ENCODE results near the gene SLC12A8.

SLC12A8 gene

GRCh38 chr3:125151916-125152315 is 60.6 kb downstream of the SLC12A8 start:
- DNase-seq (ENCODE audit: low spot score), result peak; percentile 70

- no peak for DNase-seq (ENCODE audit: low spot score)
Measured at GRCh38 chr3:125151442-125151817, 61.1 kb downstream of the SLC12A8 start.

- DNase-seq (ENCODE audit: low spot score), result no peak
Measured at GRCh38 chr3:125150525-125151441, 61.8 kb downstream of the SLC12A8 start.

DNA sequence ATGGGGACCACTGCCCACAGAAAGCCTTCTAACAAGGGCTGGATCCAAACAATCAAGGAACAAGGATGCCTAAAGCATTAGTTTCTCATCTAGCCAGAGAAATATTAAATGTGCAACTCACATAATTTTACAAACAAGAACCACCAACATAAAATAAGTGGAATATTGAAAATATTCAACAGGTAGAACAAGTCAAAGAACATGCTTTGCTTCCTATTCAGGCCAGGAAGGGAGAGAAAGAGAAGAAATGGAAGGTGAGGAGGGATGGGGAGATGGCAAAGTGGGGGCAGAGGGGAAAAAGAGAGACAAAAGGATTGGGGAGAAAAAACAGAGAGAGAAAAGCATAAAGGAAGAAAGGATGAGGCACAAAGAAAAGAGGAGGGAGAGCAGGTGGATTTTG is 63.1 kb downstream of the SLC12A8 start:
- DNase-seq (ENCODE audit: low spot score), result no peak

GRCh38 chr3:125148836-125149235 is 63.7 kb downstream of the SLC12A8 start:
- DNase-seq (ENCODE audit: low spot score), result peak; percentile 82

DNA sequence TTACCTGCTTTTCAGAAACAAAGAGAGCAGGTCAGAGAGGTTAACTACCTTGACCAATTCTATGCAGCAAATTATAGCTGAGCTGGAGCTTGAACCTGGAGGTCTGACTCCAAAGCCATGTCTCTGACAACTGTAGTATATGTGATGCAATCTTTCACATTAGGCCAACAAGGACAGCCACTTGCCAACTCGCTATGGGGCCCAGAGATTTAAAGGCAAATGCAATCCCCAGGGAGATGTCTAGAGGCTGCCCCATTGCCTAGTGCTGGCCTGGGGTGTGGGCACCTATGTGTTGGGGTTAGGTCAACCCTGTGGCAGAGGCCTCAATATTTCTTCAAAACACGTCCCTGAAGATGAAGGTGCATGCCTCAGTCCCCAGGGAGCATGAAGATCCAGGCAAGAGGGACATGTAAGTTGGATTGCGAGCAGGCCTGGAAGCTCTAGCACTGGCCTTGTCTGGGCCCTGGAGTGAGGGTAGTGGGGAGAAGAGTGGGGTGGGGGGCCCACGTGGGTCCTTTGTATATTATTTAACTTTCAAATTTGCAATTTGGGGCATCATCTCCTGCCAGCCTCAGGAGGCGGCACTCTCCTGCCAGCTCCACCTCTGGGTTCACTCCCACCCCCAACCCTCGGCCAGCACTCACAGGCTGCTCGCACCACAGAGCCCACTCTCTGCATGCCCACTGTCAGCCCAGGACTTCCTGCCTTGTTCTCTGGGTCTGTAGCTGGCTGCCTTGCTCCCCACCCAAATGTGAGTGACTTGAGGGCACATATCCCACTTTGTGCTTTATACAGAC is 64.3 kb downstream of the SLC12A8 start:
- DNase-seq (ENCODE audit: low spot score), result no peak

DNA sequence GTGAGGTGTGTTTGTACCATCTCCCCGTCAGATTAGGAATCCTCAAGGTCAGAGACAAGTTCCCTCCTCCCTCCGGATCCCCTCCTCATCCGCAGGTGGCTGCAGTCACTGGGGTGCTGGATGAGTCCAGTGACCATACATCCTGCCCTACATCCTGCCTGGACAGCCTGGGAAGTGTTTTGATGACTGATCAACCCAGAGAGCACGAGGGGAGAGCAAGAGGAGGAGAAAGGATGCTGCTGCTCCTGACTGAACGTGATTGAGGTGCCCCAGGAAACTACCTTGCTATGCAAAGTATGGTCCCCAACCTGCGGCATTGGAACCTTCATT is 65.1 kb downstream of the SLC12A8 start:
- no peak for DNase-seq (ENCODE audit: low spot score)

GRCh38 chr3:125146626-125147490 is 65.7 kb downstream of the SLC12A8 start:
- no peak for DNase-seq (ENCODE audit: low spot score)

DNA sequence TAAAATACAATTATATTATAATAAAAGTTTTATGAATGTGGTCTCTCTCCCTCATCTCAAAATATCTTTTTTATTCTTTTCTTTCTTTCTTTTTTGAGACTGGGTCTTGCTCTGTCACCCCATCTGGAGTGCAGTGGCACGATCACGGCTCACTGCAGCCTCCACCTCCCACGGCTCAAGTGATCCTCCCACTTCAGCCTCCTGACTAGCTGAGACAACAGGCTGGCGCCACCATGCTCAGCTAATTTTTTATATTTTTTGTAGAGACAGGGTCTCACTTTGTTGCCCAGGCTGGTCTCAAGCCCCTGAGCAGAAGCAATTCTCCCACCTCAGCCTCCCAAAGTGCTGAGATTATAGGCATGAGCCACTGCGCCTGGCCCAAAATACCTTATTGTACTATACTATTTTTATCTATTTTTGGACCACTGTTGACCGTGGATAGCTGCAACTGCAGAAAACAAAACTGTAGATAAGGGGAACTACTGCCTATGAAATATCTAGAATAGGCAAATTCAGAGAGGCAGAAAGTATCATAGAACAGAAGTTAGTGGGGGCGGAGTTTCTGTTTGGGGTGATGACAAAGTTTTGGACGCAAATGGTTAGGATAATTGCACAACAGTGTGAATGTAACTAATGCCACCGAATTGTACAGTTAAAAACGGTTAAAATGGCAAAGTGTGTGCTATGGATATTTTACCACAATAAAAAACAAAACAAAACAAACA is 66.6 kb downstream of the SLC12A8 start:
- no peak for DNase-seq (ENCODE audit: low spot score)

GRCh38 chr3:125144653-125145314 is 67.8 kb downstream of the SLC12A8 start:
- DNase-seq (ENCODE audit: low spot score), result no peak

DNA sequence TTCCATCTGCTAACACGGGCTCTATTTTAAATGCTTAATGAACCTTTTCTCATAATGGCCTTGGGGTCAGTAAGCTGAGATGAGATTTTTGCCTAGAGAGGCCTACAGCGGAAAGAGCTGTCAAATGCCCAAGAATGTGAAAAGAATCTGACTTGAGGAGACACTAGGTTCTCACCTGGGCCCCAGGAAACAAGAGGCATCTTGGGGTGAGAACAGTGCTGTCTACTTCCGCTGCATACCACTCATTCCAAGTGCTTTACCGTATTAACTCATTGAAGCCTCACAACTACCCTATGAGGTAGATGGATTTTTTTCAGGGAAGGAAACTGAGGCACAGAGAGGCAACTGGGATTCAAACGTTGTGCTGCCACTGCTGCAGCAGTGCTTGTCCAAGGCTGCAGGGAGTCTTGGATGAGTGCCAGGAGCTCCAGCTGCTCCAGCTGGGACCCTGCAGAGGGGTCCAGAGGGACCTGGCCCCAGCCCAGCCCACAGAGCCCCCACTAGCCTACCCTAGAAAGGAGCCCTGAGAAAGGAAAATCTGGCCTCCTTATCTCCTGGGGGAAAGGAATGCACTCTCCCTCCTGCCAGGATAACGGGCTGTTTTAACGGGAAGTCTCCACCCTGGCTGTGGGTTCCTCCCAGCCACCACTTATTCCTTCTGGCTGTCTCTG is 68.4 kb downstream of the SLC12A8 start:
- peak; percentile 83 for DNase-seq (ENCODE audit: low spot score)

- no peak for DNase-seq (ENCODE audit: low spot score)
Measured at GRCh38 chr3:125143538-125143937, 69.0 kb downstream of the SLC12A8 start.

DNA sequence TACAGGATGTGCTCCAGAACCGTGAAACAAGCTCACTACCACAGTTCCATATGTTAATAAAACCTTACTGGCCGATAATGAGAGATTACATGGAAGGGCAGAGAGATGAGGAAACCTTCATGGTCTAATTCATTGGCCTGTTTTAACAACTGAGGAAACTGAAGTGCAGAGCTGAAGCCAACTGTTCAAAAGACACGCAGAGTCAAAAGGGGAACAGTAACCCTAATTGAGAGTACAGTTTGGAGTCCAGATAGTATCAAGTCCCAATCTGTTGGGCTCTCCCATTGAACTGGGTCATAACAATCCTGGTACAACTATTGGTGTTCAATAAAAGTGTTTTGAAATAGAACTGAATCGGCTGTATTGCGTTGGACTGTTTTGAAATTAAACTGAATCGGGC is 69.6 kb downstream of the SLC12A8 start:
- no peak for DNase-seq (ENCODE audit: low spot score)

GRCh38 chr3:125142420-125142778 is 70.1 kb downstream of the SLC12A8 start:
- DNase-seq (ENCODE audit: low spot score), result no peak

GRCh38 chr3:125141596-125142419 is 70.7 kb downstream of the SLC12A8 start:
- peak; percentile 58 for DNase-seq (ENCODE audit: low spot score)

DNA sequence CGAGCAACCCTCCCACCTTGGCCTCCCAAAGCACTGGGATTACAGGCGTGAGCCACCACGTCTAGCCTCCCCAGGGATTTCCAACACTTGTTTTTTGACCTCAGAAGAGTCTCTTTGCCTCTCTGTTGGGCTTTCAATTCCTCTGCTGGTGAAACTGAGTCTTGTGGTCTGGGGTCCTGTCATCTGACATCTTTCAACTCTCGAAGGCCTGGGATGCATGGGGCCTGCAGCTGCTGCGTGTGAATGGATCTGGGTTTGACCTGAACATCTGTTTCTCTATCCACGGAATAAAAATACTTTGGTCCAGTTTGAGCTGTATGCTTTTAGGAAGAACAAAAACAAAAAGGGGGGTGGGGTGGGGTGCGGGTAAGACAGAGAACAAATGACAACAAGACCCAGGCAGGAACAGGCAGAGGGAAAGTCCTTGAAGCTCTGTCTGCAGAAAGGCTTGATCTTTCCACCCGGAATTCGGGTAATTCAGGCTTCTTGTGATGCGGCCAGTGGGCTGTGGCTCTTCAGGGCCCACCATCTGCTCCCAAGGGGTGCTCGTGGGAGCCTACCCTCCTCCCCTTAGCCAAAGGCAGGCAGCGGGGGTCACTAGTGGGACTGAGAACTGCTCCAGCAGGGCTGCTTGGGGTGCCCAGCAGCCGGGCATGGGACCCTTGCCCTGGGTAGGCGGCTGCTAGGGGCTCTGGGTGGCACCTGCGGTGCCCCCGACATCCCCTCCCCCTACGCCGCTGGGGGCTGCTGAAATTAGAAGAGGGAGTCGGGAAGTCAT is 71.5 kb downstream of the SLC12A8 start:
- no peak for DNase-seq (ENCODE audit: low spot score)

DNA sequence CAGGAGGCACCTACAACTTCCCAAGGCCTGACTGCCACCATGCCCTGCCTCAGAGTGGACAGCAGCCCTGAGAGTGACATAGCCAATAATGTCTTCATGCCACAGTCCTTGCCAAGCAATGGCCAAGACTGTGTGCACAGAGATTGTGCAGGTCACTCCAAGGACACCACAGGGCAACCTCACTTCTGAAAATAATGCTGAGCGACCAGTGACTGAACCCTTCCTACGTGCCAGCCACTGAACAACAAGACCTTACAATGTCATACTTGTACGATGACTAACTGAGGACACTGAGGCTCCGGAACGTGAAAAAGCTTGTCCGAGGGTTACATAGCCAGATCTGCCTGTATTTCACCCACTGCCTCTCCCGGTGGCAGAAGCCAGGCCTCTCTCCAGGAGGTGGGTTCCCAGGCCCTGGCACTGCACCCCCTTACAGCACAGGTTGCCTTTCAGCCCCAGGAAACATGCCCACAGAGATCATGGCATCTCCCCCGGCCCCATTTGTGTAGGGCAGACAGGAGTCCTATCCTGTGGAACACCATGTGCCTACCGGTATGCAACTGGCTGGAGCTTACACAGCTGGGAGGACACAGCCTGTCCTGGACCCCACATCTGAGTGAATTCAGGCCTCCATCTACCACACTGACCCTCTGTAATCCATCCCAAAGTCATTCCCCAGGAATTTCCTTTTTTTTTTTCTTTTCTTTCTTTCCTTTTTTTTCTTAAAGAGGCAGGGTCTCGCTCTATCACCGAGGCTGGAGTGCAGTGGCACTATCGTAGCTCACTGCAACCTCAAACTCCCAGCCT is 72.3 kb downstream of the SLC12A8 start:
- peak; percentile 54 for DNase-seq (ENCODE audit: low spot score)

DNA sequence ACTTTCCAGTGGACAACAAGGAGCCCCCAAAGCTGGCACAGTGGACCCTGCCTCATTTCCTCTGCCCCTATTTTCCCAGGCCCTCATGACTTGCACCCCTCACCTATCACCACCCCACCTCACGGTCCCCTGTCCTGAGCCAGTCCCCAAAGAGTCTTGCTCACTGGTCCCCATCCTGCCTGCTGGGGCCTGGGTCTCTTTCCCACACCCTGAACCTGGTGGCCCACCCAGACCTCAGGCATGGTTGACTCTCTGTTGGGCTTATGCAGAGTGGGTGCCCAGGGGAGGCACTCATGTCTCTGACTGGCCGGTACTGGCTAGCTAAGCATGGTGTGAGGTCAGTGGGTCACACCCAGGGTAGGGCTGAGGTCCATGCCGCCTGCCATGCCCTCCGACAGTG is 73.2 kb downstream of the SLC12A8 start:
- DNase-seq (ENCODE audit: low spot score), result no peak

Measured in GM03348 (cell line).